H1 (cell line): Measurements from ENCODE around the gene CADM1. TPM values are rescaled to one million over a fixed set of nuclear protein-coding genes. Genes with fewer than 3 reads are reported as not detected.

Experiments
- BACH1 ChIP-seq: IDR thresholded peaks from 2 replicates; pipeline ENCODE4 v1.6.1; 2012; ENCODE audit warnings: low read length, improper control_type of control experiment
- CHD7 ChIP-seq: fragments of 300-600 bp; sonication (generic); IDR thresholded peaks from 2 replicates; pipeline ENCODE4 v1.7.1; 2012; ENCODE audit warnings: low read length, moderate library complexity, mild to moderate bottlenecking, inconsistent platforms; ENCODE audit not compliant: insufficient replicate concordance
- EZH2 ChIP-seq: fragments of 200-600 bp; sonication (generic); IDR thresholded peaks from 2 replicates; pipeline ENCODE4 v1.7.1; 2012; ENCODE audit warnings: low read depth, mild to moderate bottlenecking, moderate library complexity, low read length, inconsistent platforms; ENCODE audit not compliant: severe bottlenecking
- RNF2 ChIP-seq: fragments of 200-900, 300-1000 bp; sonication (generic); IDR thresholded peaks from 2 replicates; pipeline ENCODE4 v1.7.1; 2016; ENCODE audit warnings: borderline replicate concordance, low read depth, mild to moderate bottlenecking, antibody characterized with exemption, low read length; ENCODE audit not compliant: poor library complexity, severe bottlenecking; ENCODE audit errors: missing control alignments
- SIRT6 ChIP-seq: IDR thresholded peaks from one replicate; pipeline ENCODE4 v1.7.1; 2012; ENCODE audit warnings: low read length, inconsistent platforms
- SP2 ChIP-seq: IDR thresholded peaks from 2 replicates; pipeline ENCODE4 v1.6.1; 2012; ENCODE audit warnings: mild to moderate bottlenecking, low read length, inconsistent platforms
- USF2 ChIP-seq: IDR thresholded peaks from 2 replicates; pipeline ENCODE4 v1.6.1; 2011; ENCODE audit warnings: low read length, improper control_type of control experiment
- polyA plus RNA-seq, 7 experiments: library from polyadenylated mRNA; depleted of rRNA in 3 of 7; stranded (reverse) in 5 of 7; unstranded in 2 of 7; fragments of >200 nt in 5 of 7; fragments of 200-250 nt in 2 of 7; gene quantifications; 1 replicate in 5 of 7; 2 replicates in 1 of 7; 4 replicates in 1 of 7; pipeline versions ENCODE4 v1.2.1 to v1.2.3, GENCODE V29; 2011 to 2013; ENCODE audit warnings: missing spikeins in 2 of 7, mixed read lengths in 2 of 7
- total RNA-seq: library from RNA; stranded (reverse); fragmentation: NEBNext Ultra II Directional; extraction: Animal tissue kit (Norgen Biotek cat#: 25700); gene quantifications from 2 replicates; pipeline ENCODE4 v1.2.1, GENCODE V29; 2021

Gene CADM1
- total and polyA plus RNA-seq, 2 of the 8 experiments (the other 6 are each of a cell fraction or from before 2014, with no cell fraction given), result 8.3 to 25.3 TPM

- TF ChIP-seq CHD7 (no peak), SP2 (no peak), SIRT6 (no peak), EZH2 (no peak), BACH1 (no peak), RNF2 (no peak), USF2 (no peak)
- TF ChIP-seq, all 59 proteins: peak for 0
Measured at GRCh38 chr11:115383431-115383830, 120.8 kb downstream of the CADM1 start (continued).
